Activated naive CD8-positive, alpha-beta T cell (primary cell): ENCODE results near the gene FAT3.

Experiments
- H3K27ac Mint-ChIP-seq: one replicate; pipeline ENCODE4 v1.8.0; 2021; ENCODE audit warnings: mixed read lengths
- H3K27me3 Mint-ChIP-seq: one replicate; pipeline ENCODE4 v1.8.0; 2021; ENCODE audit warnings: mixed read lengths
- H3K36me3 Mint-ChIP-seq: one replicate; pipeline ENCODE4 v1.8.0; 2021; ENCODE audit warnings: mixed read lengths
- H3K4me1 Mint-ChIP-seq: one replicate; pipeline ENCODE4 v1.8.0; 2021; ENCODE audit warnings: low read depth, mixed read lengths
- H3K4me3 Mint-ChIP-seq: one replicate; pipeline ENCODE4 v1.8.0; 2021; ENCODE audit warnings: mild to moderate bottlenecking, mixed read lengths
- H3K9me3 Mint-ChIP-seq: one replicate; pipeline ENCODE4 v1.8.0; 2021; ENCODE audit warnings: low read depth, mixed read lengths

Gene FAT3

DNA sequence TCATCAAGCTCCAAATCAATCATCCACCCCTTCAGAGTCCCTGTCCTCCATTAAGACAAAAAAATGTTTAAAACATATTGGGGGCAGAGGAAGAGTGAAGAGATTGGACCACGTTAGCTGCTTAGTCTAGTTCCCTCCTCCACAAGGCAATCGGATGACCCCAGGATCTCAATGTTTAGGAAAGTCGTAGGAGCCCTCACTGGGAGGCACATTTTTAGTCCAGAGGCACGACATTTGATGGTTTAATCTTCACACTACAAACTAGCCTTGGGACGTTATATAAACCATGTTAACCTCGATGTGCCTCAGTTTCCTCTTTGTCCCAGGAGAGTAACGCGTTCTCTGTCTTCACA lies 588 bp upstream of the FAT3 start:
- no peaks in the 10 kb centered on the region for H3K36me3 Mint-ChIP-seq
- H3K27ac Mint-ChIP-seq: no peak overlapping the region
- peaks cover 41% of the 10 kb centered on the region for H3K27me3 Mint-ChIP-seq
- no peaks in the 10 kb centered on the region for H3K4me1 Mint-ChIP-seq
- peaks cover 7% of the 10 kb centered on the region for H3K9me3 Mint-ChIP-seq
- no peak overlapping the region for H3K4me3 Mint-ChIP-seq

DNA sequence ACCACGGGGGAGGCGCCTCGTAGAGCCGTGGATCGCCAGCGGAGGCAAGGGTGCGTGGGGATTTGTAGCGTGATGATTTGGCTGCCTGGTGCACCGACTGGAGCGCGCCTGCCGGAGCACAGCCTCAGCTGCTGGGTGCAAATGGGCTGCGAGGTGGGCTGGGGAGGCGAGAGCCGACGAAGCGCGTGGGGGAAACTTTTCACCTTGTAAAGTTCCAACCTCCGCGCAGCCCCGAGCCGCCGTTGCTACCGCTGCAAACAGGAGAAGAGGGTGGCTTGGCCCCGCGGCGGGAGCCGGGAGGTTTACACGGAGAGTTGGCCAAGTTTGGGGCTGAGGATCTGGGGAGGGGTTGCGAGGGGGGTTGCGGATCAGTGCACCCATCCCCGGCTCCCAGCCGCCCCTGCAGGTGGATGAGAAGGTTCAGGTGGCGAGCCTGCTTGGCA lies 528 bp downstream of the FAT3 start:
- peaks cover 40% of the 10 kb centered on the region for H3K27me3 Mint-ChIP-seq
- no peaks in the 10 kb centered on the region for H3K4me1 Mint-ChIP-seq
- H3K27ac Mint-ChIP-seq: no peak overlapping the region
- peaks cover 7% of the 10 kb centered on the region for H3K9me3 Mint-ChIP-seq
- H3K36me3 Mint-ChIP-seq: no peaks in the 10 kb centered on the region
- H3K4me3 Mint-ChIP-seq: no peak overlapping the region

DNA sequence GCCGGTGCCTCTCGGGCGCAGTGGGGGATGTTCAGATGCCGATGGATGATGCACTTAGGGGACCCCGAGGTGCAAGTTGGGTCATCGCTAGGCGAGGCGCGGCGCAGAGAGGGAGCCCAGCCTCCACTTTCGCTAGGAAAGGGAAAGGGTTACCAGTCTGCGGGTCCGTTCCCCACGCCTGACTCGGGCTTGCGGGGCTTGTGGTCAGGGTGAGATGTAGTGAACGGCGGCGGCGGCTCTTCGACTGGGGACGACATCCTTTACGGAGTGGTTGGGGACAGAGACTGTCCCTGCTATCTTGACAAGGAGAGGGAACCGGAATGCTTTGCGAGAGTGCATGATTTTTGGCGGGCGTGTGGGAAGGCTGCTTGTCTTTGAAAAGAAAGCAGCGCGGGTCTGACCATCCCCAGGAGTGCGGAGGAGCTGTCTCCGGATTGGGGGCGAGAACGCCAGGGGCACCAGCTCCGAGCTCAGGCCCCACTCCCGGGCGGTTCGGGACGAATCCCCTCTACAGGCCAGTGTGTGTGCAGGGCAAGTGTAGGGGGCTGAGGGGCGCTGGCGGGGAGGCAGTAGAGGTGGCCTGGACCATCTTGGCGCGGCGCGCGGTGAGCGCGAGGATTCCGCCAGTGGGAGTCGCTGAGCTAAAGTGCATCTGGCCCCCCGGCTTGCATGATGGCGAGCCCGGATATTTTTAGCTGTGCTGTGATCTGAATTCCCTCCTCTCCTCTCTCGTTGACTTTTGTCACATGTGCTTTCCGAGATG lies 1.1 kb downstream of the FAT3 start:
- Mint-ChIP-seq H3K4me3 (no peak overlapping the region), H3K4me1 (no peaks in the 10 kb centered on the region), H3K27me3 (peaks cover 38% of the 10 kb centered on the region), H3K27ac (no peak overlapping the region), H3K36me3 (no peaks in the 10 kb centered on the region), H3K9me3 (peaks cover under 1% of the 10 kb centered on the region)

DNA sequence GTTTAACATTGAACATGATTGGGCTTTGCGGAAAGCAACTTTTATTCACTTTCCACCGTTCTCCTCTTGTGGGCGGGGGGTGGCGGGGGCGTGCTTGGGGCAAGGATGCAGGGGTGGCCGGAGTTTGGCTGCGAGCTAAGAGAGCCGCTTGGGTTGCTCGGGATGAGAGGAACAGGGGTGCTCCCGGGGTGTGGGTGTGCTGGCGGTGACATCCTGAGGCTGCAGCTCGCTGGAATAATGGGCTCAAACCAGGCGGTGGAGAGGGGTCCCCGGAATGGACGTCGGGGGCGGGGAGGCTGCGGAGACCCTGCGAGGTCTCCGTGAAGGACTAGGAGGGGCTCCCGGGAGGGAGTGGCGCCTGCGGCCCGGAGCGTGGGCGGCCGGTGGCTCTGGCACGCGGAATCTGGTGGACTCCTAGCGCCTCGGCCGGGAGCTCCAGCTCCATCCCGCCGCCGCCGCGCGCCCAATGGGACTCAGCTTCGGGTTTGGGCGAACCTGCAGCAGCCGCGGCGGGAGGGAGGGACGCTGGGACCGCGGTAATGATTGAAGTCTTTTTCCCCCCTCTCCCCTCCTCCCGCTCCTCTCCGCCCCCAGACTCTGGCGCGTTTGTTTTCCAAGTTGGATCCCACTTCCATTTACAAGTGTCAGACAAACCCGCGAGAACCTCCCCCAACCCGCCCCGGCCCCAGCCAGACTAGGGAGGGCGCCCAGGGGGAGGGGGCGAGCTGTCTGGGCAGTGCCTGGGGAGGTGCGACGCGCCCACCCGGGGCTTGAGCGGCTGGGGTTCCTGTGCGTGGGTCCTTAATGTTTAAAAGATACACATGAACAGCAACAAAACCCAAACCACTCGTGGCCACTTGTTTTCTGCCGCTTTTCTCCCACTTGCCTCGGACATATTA lies 2.0 kb downstream of the FAT3 start:
- Mint-ChIP-seq H3K36me3 (no peaks in the 10 kb centered on the region), H3K9me3 (no peaks in the 10 kb centered on the region), H3K27me3 (peaks cover 37% of the 10 kb centered on the region), H3K27ac (no peak overlapping the region), H3K4me3 (no peak overlapping the region), H3K4me1 (no peaks in the 10 kb centered on the region)

DNA sequence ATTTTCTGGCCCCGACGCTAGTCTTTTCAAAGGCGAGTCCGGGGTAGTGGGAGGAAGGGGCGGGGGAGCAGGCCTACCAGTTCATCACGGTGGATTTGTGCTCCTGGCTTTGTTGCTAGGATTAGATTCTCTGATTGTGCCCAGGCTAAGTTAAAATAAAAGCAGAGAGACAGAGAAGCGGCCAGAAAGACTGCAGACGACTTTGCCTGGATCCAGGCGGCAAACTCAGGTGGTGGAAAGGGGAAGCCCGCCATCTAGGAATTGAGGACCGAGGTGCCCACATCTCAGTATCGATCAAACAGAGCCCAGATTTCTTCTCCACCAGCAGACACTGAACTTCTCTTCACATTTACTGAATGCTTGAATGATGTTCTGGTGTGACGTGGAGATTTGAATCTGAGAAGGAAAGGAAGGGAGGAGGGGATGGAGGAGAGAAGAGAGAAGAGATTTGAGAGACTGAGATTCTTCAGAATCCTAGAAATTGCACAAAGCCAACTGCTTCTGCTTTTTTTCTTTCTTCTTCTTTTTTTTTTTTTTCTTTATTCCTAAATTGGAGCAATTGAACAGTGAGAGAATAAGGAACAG lies 2.7 kb downstream of the FAT3 start:
- Mint-ChIP-seq H3K27me3 (peaks cover 35% of the 10 kb centered on the region), H3K36me3 (no peaks in the 10 kb centered on the region), H3K9me3 (no peaks in the 10 kb centered on the region), H3K27ac (no peak overlapping the region), H3K4me3 (no peak overlapping the region), H3K4me1 (no peaks in the 10 kb centered on the region)

DNA sequence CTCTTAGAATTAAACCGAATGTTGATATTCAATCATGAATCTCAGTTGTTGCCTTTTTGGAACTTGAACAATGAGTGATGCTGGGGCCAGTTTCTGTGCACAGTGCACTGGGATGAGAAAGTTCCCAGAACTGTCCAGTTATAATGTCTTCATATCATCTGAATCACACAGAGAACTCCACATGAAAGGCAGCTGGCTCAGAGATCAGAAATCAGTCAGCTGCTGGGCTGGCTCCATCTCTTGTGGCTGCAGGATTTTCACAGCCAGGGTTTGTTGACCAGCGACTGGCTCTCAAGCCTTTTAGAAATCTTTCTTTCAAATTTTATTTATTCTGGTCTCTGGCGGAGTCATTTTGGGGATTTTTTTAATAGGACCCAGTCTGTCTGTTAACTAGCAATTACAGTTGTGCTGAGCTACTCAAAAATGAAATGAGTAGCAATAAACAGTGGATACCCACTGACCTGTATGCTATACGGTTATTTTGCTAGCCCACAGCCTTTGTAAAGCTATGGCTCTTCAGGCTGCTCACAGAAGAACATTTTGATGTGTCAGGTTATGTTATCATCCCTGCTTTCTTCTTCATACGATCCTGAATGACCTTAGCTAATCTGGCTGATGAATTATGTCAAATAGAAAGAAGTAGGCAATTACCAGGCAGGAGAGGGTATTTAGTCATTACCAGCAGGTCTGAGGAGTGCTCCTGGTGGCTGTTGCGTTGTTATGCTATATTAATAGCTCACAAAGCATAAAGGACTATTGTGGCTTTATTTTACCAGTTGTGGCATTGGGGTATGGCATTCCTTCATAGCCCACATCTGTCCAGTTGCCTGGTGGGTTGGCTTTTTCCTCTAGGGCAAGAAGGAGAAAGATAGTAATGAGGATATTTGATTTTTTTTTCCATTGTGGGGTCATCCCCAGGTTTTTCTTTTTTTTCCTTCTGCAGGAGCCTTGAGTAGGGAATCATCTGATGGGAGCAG lies 3.6 kb downstream of the FAT3 start:
- Mint-ChIP-seq H3K36me3 (no peaks in the 10 kb centered on the region), H3K27ac (no peak overlapping the region), H3K4me3 (no peak overlapping the region), H3K9me3 (no peaks in the 10 kb centered on the region), H3K4me1 (no peaks in the 10 kb centered on the region), H3K27me3 (peaks cover 28% of the 10 kb centered on the region)

DNA sequence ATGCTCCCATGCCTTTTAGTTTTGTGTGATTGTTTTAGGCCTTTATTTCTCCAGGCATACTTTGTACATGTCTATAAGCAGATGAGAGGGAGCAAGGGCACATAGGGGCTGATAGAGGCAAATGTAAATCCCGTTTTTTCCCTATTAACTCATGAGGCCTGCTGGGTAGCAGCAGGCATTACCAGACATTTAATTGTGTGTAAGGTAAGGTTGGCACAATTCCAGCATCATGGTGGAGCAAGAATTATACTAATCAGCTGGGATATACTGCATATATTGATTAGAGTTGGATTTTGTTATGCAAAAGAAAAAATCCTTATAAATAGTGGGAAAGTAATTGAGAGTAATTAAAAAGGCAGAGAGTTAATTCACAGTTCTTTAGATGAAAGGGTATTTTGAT lies 12.2 kb downstream of the FAT3 start:
- no peak overlapping the region for H3K27ac Mint-ChIP-seq
- no peak overlapping the region for H3K4me3 Mint-ChIP-seq
- H3K4me1 Mint-ChIP-seq: no peaks in the 10 kb centered on the region
- H3K36me3 Mint-ChIP-seq: no peaks in the 10 kb centered on the region
- H3K9me3 Mint-ChIP-seq: no peaks in the 10 kb centered on the region
- H3K27me3 Mint-ChIP-seq: peaks cover 2% of the 10 kb centered on the region

DNA sequence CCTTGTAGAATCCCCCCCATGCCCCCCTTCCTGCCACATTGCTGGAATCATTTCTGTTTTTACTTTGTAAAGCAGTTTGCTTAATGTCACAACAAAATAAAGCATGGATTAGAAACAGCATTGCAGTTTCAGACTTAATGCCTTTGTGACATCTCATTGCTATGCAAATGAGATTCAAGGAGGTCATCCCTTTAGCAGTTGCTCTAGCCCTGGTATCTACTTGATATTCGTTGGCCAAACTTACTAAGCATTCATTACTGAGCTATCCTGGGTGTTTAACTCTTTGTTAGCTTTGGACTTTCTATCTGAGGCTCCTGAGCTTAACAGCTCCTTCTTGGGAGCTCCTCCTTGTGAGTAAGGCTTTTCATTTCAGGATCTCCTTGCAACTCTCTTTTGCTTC lies 16.3 kb downstream of the FAT3 start:
- Mint-ChIP-seq H3K27ac (no peak overlapping the region), H3K36me3 (no peaks in the 10 kb centered on the region), H3K9me3 (peaks cover 3% of the 10 kb centered on the region), H3K4me3 (no peak overlapping the region), H3K4me1 (no peaks in the 10 kb centered on the region), H3K27me3 (no peaks in the 10 kb centered on the region)

DNA sequence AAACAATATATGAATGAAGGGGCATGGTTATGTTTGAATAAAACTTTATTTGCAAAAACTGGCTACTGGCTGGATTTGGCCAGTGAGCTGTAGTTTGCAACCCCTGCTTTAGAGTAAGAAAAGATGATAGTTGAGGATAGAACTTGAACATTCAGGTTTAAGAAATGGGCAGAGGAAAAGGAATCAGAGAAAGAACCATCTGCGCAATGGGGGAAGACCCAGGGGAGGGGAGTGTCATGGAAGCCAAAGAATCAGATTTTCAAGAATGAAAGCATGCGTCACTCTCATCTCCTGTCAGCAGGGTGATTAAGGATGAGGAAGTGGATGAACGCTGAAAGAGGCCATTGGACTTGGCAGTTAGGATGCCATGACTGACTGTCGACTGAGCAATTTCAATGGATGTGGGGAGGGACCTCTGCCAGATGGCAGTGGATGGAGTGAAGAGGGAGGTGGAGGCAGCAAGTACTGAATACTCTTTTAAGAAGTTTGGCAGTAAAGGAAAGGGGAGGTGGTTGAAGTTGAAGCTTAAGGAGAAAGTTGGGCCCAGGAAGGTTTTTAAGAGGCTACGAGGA lies 21.2 kb downstream of the FAT3 start:
- Mint-ChIP-seq H3K36me3 (no peaks in the 10 kb centered on the region), H3K27ac (no peak overlapping the region), H3K4me3 (no peak overlapping the region), H3K27me3 (no peaks in the 10 kb centered on the region), H3K4me1 (no peaks in the 10 kb centered on the region), H3K9me3 (peaks cover 3% of the 10 kb centered on the region)

DNA sequence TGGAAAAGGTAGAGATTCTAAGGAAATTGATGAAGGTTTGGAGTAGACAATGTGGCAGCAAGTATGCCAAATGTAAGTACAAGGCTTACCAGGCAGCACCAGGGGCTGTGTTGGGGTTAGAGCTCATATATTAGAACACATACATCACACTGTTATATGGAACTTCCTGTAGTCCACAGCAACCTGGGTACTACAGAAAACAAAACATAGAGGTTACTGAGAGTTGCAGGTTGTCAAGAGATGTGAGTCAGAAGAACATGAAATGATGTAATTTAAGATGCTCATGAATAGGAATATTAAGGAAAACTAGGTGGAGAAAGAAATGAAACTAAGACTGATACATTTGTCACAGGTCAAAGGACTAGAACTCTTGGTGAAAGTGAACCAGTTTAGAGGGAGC lies 22.0 kb downstream of the FAT3 start:
- peaks cover 3% of the 10 kb centered on the region for H3K9me3 Mint-ChIP-seq
- no peaks in the 10 kb centered on the region for H3K27me3 Mint-ChIP-seq
- H3K4me1 Mint-ChIP-seq: no peaks in the 10 kb centered on the region
- no peaks in the 10 kb centered on the region for H3K36me3 Mint-ChIP-seq
- no peak overlapping the region for H3K4me3 Mint-ChIP-seq
- H3K27ac Mint-ChIP-seq: no peak overlapping the region

DNA sequence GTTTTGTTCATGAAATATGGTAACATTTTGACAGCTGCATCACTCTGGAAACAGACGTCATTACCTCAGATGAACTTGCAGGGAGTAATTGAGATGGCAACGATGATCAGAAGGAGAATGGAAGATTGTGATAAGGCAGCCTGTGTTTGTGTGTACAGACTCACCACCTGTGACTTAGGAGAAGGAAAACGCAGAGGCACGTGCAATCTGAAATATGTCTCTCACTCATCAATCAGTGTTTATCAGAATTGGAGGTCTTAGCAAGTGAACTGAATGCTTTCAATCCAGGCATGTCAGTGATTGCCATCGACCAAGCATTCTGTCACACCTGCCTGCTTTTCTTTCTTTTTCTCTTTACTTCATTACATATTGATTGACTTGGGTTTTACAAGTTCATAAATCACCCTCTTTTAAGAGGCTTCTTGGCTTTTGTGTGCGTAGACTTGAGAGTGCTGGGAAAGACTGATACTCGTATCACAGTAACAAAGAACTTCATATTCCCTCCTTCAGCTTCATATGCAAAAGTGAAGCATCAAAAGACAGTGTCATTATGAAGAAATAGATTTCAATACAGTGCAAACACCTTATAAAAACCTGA lies 24.6 kb downstream of the FAT3 start:
- H3K4me1 Mint-ChIP-seq: no peaks in the 10 kb centered on the region
- H3K36me3 Mint-ChIP-seq: no peaks in the 10 kb centered on the region
- H3K9me3 Mint-ChIP-seq: no peaks in the 10 kb centered on the region
- H3K27ac Mint-ChIP-seq: no peak overlapping the region
- H3K4me3 Mint-ChIP-seq: no peak overlapping the region
- H3K27me3 Mint-ChIP-seq: no peaks in the 10 kb centered on the region

DNA sequence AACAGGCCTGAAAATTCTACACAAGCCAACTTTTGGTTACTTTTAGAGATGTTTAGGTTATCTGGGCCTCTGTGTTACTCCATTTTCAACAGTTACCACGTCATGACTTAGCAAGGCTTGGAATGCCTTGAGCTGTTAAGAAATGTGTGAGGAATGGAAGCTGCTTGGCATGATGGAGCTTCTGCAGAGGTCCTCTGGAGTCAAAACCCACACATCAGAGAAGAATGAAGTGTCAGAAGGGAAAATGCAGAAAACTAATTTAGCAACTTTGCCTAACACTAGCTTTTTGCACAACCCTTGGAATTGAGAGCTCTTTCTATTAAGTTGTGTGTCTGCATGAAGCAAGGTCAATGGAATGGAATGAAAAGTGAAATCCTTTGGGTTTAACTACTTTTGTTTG lies 27.4 kb downstream of the FAT3 start:
- H3K4me1 Mint-ChIP-seq: no peaks in the 10 kb centered on the region

DNA sequence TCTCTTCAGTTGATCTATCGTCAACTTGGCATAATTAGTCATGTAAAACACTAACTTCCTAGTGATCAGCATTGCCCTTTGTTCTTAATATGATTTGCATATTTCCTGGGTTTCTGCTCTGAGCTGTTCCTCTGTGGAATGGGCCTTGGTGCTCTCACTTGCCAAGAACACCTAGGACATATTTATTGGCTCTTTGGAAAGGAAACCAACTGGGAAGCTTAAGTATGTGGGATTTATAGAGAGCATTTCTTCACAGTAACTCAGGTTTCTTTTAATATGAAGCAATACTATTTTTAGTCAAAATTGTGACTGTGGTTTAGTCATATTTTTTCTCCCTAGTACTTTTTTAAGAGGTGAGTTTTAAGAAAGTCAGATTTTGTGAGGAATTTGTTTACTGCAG lies 28.8 kb downstream of the FAT3 start:
- H3K36me3 Mint-ChIP-seq: no peaks in the 10 kb centered on the region
- no peaks in the 10 kb centered on the region for H3K27me3 Mint-ChIP-seq
- no peaks in the 10 kb centered on the region for H3K4me1 Mint-ChIP-seq
- H3K9me3 Mint-ChIP-seq: no peaks in the 10 kb centered on the region
- H3K4me3 Mint-ChIP-seq: no peak overlapping the region
- no peak overlapping the region for H3K27ac Mint-ChIP-seq

More for the DNA sequence above, 27.4 kb downstream of the FAT3 start:
- Mint-ChIP-seq H3K4me3 (no peak overlapping the region), H3K9me3 (no peaks in the 10 kb centered on the region), H3K27ac (no peak overlapping the region), H3K27me3 (no peaks in the 10 kb centered on the region), H3K36me3 (no peaks in the 10 kb centered on the region)

DNA sequence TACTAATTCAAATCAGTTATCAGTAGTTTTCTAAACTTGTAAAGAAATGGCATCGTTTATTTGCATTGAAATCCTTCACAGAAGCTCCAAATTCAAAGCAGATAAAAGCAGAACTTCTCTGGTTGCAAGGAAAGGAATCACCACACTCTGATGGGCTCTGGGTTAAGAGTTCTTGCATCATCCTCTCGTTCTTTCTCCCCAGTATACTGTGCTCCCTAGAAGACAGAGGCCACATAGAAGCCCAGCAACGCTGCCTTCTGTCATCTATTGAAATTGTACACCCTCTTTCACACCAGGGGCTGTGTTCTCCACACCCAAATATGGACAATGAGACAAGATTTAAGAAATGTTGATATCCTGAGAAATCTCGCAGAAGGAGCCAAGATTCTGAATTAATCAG lies 29.3 kb downstream of the FAT3 start:
- Mint-ChIP-seq H3K9me3 (no peaks in the 10 kb centered on the region), H3K4me3 (no peak overlapping the region), H3K36me3 (no peaks in the 10 kb centered on the region), H3K4me1 (no peaks in the 10 kb centered on the region), H3K27ac (no peak overlapping the region), H3K27me3 (no peaks in the 10 kb centered on the region)
